Thymus (tissue), 11 donors: ENCODE data around the gene GLG1. TPM values are rescaled to one million over a fixed set of nuclear protein-coding genes. Genes with fewer than 3 reads are reported as not detected.

Source experiments
- DNase-seq, 9 donors: peaks; one replicate each; pipeline ENCODE4 v3.0.0-alpha.2; 2013; ENCODE audit warnings: low spot score in 9 of 9, low read depth in 6 of 9, missing footprints in 1 of 9
- H3K27ac ChIP-seq, 2 donors: one replicate each; pipeline ENCODE4 v1.5.1; 2013; ENCODE audit warnings: control low read depth in 1 of 2, low read depth in 1 of 2, low read length in 1 of 2, mild to moderate bottlenecking in 1 of 2, moderate library complexity in 1 of 2
- H3K27me3 ChIP-seq, 2 donors: one replicate each; pipeline ENCODE4 v1.5.1; 2013; ENCODE audit warnings: low read length in 1 of 2; ENCODE audit not compliant: control insufficient read depth in 2 of 2, insufficient read depth in 1 of 2
- H3K36me3 ChIP-seq, 2 donors: one replicate each; pipeline ENCODE4 v1.5.1; 2013; ENCODE audit warnings: low read length in 1 of 2, mild to moderate bottlenecking in 1 of 2, moderate library complexity in 1 of 2; ENCODE audit not compliant: control insufficient read depth in 2 of 2, insufficient read depth in 2 of 2
- H3K4me1 ChIP-seq, 2 donors: one replicate each; pipeline ENCODE4 v1.5.1; 2013; ENCODE audit warnings: low read length in 2 of 2; ENCODE audit not compliant: control insufficient read depth in 2 of 2, insufficient read depth in 2 of 2
- H3K4me3 ChIP-seq, 2 donors: one replicate each; pipeline ENCODE4 v1.5.1; 2013; ENCODE audit warnings: low read length in 2 of 2, control low read depth in 1 of 2, mild to moderate bottlenecking in 1 of 2
- H3K9me3 ChIP-seq, 2 donors: one replicate each; pipeline ENCODE4 v1.5.1; 2013; ENCODE audit warnings: low read length in 1 of 2, mild to moderate bottlenecking in 1 of 2; ENCODE audit not compliant: control insufficient read depth in 2 of 2, insufficient read depth in 1 of 2
- WGBS: extraction: QIAGEN DNeasy Blood & Tissue Kit; methylation state at CpG from one replicate; pipeline ENCODE4 v1.1.7; 2013; 5-methylcytosine and 5-hydroxymethylcytosine counted together
- polyA plus RNA-seq: library from polyadenylated mRNA; stranded (reverse); fragments of 200-250 nt; gene quantifications from one replicate; pipeline ENCODE4 v1.2.3, GENCODE V29; 2013
- total RNA-seq: library from RNA; stranded (reverse); fragments of 120-200 nt; gene quantifications from one replicate; pipeline ENCODE4 v1.2.4, GENCODE V29; 2013
- donor health status: healthy.

GLG1 gene
- total and polyA plus RNA-seq, 2 donors = 31.7 to 38.4 TPM

GRCh38 chr16:74505011-74505410 lies 101.9 kb downstream of the GLG1 start:
- WGBS = 95% methylated on average over 2 of the region's 2 CpGs
- Histone ChIP-seq H3K9me3 (no peaks in the 10 kb centered on the region), H3K4me3 (no peak overlapping the region), H3K27me3 (no peaks in the 10 kb centered on the region), H3K36me3 (peaks cover 18 to 38% of the 10 kb centered on the region in 2 donors), H3K4me1 (no peaks in the 10 kb centered on the region), H3K27ac (no peak overlapping the region)
- no peak for DNase-seq

DNA sequence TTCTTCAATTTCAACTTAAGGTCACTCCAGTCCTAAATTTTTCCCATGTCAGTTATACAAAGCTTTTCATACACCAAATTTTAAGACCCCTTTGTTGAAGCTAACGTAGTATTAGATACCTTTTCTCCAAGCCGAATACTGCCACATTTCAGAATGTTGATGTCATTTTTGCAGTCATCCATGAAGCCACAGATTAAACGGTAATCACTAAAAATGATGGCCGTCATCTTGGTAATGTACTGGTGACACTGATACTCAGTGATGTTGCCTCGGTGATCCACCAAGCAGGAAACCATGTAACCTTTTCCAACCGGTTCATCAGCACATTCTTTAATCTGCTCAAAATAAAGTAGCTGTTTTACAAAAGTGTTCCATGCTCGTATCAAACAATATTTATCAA lies 103.5 kb downstream of the GLG1 start:
- Histone ChIP-seq H3K27me3 (no peaks in the 10 kb centered on the region), H3K36me3 (peaks cover 16 to 35% of the 10 kb centered on the region in 2 donors), H3K9me3 (no peaks in the 10 kb centered on the region), H3K4me1 (no peaks in the 10 kb centered on the region), H3K27ac (no peak overlapping the region), H3K4me3 (no peak overlapping the region)
- no peak for DNase-seq
- 96% methylated on average over 7 of the region's 7 CpGs for WGBS

DNA sequence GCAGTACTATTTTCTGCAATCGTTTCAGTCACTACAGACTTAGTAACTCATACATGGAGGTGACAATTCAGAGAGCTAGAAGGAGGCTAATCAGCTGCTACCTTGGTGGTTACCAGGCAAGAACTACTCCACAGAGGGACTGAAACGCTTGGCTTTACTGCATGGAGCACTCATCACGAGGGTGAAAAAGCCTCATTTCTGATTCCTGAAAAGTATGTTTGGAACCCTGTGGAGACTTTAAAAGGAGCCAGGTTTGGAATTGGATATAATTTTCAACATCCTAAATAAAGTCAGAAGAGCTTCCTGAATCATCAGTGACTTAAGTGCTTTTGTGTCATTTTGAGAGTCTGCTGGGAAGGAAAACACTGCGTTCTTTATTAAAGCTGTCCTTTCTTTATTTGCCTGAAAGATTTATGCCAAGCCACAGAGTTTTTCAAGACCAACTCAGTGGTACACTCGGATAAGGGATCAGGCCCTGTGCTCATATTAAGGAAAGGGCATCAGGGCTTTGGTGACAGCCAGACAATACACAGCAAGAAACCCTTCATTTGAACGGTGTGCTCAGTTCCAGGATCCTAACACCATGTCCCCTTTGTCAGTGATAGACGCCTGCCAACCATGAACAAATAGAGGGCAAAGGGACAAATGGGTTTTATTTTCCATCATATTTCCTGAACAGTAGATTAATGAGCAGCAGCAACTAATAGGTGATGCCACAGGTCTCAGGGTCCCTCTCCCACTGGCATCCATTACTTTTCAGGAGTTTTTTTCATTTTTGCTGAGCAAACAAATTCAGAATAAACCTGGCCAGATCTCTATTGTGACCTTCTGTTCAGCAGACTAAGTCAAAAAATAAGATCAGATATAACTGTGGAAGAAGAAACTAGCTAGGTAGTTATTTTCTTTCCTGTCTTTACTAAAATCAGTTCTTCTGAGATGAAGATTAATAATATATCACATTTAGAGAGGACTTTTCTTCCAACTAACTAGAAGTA lies 105.1 kb downstream of the GLG1 start:
- WGBS = 89% methylated on average over 7 of the region's 7 CpGs

DNA sequence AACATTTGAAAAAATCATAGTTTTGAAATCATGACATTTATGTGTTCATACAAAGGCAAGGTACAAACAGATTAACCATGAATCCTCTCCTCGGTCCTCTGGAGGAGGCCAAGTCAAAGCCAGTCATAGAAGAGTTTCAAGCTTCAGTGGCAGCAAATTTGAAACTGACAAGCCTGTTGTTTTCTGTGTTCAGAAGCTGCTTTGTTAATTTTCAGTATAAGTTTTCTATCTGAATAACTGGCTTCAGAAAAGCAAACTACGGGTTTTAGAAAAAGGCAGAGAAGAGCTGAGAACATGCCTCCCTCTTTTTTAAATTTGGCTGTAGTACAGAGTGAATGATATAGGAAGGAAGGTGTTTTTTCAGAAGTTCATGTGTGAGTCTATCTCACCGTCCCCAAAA lies 106.0 kb downstream of the GLG1 start:
- 93% methylated on average over 3 of the region's 3 CpGs for WGBS
- DNase-seq = no peak
- Histone ChIP-seq H3K36me3 (peaks cover 19 to 34% of the 10 kb centered on the region in 2 donors), H3K9me3 (no peaks in the 10 kb centered on the region), H3K4me3 (no peak overlapping the region), H3K27ac (no peak overlapping the region), H3K4me1 (no peaks in the 10 kb centered on the region), H3K27me3 (no peaks in the 10 kb centered on the region)

More for the DNA sequence above, 105.1 kb downstream of the GLG1 start:
- Histone ChIP-seq H3K4me1 (no peaks in the 10 kb centered on the region), H3K27me3 (no peaks in the 10 kb centered on the region), H3K27ac (no peak overlapping the region), H3K4me3 (no peak overlapping the region), H3K36me3 (peaks cover 14 to 27% of the 10 kb centered on the region in 2 donors), H3K9me3 (no peaks in the 10 kb centered on the region)
- no peak for DNase-seq

DNA sequence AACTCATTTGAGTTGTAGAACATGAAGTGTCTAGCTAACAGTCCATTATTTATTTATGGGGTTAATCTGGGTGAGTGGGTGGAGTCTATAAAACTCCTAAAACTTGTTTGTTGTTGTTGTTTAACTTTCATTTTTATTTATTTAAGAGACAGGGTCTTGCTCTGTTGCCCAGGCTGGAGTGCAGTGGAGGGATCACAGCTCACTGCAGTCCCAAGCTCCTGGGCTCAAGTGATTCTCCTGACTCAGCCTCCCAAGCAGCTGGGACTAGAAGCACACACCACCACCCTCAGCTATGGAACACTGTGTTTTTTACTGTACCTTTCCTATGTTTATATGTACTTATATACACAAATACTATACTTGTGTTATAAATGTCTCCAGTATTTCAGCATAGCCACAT lies 107.8 kb downstream of the GLG1 start:
- no peak for DNase-seq
- no peaks in the 10 kb centered on the region for H3K9me3 ChIP-seq
- no peaks in the 10 kb centered on the region for H3K4me1 ChIP-seq
- H3K36me3 ChIP-seq = peaks cover 28 to 38% of the 10 kb centered on the region in 2 donors
- H3K27ac ChIP-seq = no peak overlapping the region
- H3K27me3 ChIP-seq = no peaks in the 10 kb centered on the region
- H3K4me3 ChIP-seq = no peak overlapping the region

DNA sequence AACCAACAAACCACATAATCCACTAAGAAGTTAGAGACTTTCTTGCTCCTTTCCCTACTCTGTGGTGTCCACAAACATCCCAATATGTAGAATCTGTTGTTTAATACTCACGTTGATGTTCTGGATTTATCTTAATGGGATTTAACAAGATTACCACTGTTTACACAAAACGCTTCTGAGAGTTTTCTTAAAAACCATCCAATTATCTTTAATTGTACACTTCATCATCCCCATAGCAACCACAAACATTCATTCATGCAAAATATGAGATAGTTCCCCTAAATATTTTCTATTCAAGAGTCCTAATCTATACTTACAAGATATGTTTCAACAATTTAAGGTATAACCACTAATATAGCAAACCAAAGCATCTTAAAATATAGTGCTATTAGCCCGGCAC lies 109.2 kb downstream of the GLG1 start:
- Histone ChIP-seq H3K4me3 (no peak overlapping the region), H3K4me1 (no peaks in the 10 kb centered on the region), H3K9me3 (no peaks in the 10 kb centered on the region), H3K27me3 (no peaks in the 10 kb centered on the region), H3K27ac (no peak overlapping the region), H3K36me3 (peaks cover 32 to 41% of the 10 kb centered on the region in 2 donors)
- no peak for DNase-seq
- WGBS = 97% methylated on average over 3 of the region's 3 CpGs

DNA sequence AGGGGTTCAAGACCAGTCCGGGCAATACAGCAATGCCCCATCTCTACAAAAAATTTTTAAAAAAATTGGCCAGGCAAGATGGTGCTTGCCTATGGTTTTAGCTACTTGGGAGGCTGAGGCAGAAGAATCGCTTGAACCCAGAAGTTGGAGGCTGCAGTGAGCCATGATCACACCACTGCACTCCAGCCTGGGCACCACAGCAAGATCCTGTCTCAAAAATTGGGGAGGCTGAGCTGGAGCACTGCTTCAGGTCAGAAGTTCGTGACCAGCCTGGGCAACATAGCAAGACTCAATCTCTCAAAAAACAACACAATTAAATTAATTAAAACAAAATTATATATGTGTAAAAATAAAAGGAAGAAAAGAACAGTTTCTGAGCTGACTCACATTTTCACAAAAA lies 110.9 kb downstream of the GLG1 start:
- Histone ChIP-seq H3K27ac (no peak overlapping the region), H3K36me3 (peaks cover 36 to 42% of the 10 kb centered on the region in 2 donors), H3K4me1 (no peaks in the 10 kb centered on the region), H3K4me3 (no peak overlapping the region), H3K9me3 (no peaks in the 10 kb centered on the region), H3K27me3 (no peaks in the 10 kb centered on the region)
- 98% methylated on average over 3 of the region's 3 CpGs for WGBS
- no peak for DNase-seq

GRCh38 chr16:74492976-74493375 lies 113.9 kb downstream of the GLG1 start:
- Histone ChIP-seq H3K27ac (no peak overlapping the region), H3K4me1 (no peaks in the 10 kb centered on the region), H3K4me3 (no peak overlapping the region), H3K36me3 (peaks cover 56 to 61% of the 10 kb centered on the region in 2 donors), H3K9me3 (no peaks in the 10 kb centered on the region), H3K27me3 (no peaks in the 10 kb centered on the region)
- WGBS = 99% methylated on average over 10 of the region's 10 CpGs
- no peak for DNase-seq

- H3K36me3 ChIP-seq = peaks cover 41 to 74% of the 10 kb centered on the region in 2 donors
- DNase-seq = no peak
- no peaks in the 10 kb centered on the region for H3K27me3 ChIP-seq
- H3K27ac ChIP-seq = no peak overlapping the region
- H3K4me1 ChIP-seq = no peaks in the 10 kb centered on the region
- H3K4me3 ChIP-seq = no peak overlapping the region
- H3K9me3 ChIP-seq = no peaks in the 10 kb centered on the region
- 98% methylated on average over 9 of the region's 9 CpGs for WGBS
Measured at GRCh38 chr16:74487634-74488495, 119.0 kb downstream of the GLG1 start.
